A549 (cell line): ENCODE results near the gene LY6G5C. TPM values are rescaled to one million over a fixed set of nuclear protein-coding genes. Genes with fewer than 3 reads are reported as not detected.

Source experiments
- ATAC-seq, 2 experiments: fragments of 200-7000 bp in 1 of 2; fragments of >200 bp in 1 of 2; cut with Nextera tagmentation in 1 of 2; cut with Tn5 transposase in 1 of 2; 3 replicates each; pipeline versions ENCODE4 v1.8.0 to v1.9.1; 2018 to 2020; ENCODE audit warnings: mild to moderate bottlenecking in 1 of 2, moderate library complexity in 1 of 2
- CTCF ChIA-PET: fragments of 300-600 bp; sonication (Branson Sonifier 250); formaldehyde crosslinking; extraction: SDS; loops from one replicate; lab custom pipeline; 2021; ENCODE audit warnings: antibody characterized with exemption, inconsistent platforms; lab: Yijun Ruan, JAX
- POLR2A ChIA-PET: fragments of 350-600 bp; formaldehyde crosslinking; extraction: SDS; loops from one replicate; lab custom pipeline; 2021; ENCODE audit warnings: antibody characterized with exemption, inconsistent platforms; lab: Yijun Ruan, JAX
- DNase-seq, 2 experiments: peaks; one replicate each; pipeline versions ENCODE4 v3.0.0 to v3.0.0-alpha.2; 2011 to 2016; ENCODE audit warnings: low read depth in 1 of 2, low spot score in 1 of 2
- FAIRE-seq: peaks from 2 replicates; lab custom pipeline; 2011; peaks lifted over from hg19 to GRCh38; lab: Jason Lieb, UNC
- H3K27ac ChIP-seq, 2 experiments: fragments of >200 bp; sonication (Bioruptor Twin); formaldehyde crosslinking; 3 replicates each; pipeline ENCODE4 v1.5.1; 2016 to 2017
- H3K4me1 ChIP-seq: fragments of >200 bp; sonication (Bioruptor Twin); formaldehyde crosslinking; 3 replicates; pipeline ENCODE4 v1.6.1; 2016
- H3K4me2 ChIP-seq: fragments of >200 bp; sonication (Bioruptor Twin); formaldehyde crosslinking; 3 replicates; pipeline ENCODE4 v1.6.1; 2016
- H3K4me3 ChIP-seq: fragments of >200 bp; sonication (Bioruptor Twin); formaldehyde crosslinking; 3 replicates; pipeline ENCODE4 v1.5.1; 2016
- H3K9me3 ChIP-seq: fragments of >200 bp; sonication (Bioruptor Twin); formaldehyde crosslinking; 3 replicates; pipeline ENCODE4 v1.6.1; 2016
- BCL3 ChIP-seq: fragments of >200 bp; sonication (Bioruptor Twin); formaldehyde crosslinking; IDR thresholded peaks from 3 replicates; pipeline ENCODE4 v1.6.1; 2016
- CBX2 ChIP-seq: fragments of 200-600 bp; sonication (generic); IDR thresholded peaks from 2 replicates; pipeline ENCODE4 v1.6.1; 2016; ENCODE audit warnings: low read depth, mild to moderate bottlenecking, borderline replicate concordance
- CEBPB ChIP-seq, 2 experiments: fragments of >200 bp in 1 of 2; sonication (Bioruptor Twin) in 1 of 2; formaldehyde crosslinking in 1 of 2; IDR thresholded peaks; 2 replicates each; pipeline ENCODE4 v1.6.1; 2012 to 2016
- CHD2 ChIP-seq: fragments of 150-350 bp; IDR thresholded peaks from 2 replicates; pipeline ENCODE4 v1.6.1; 2014; ENCODE audit warnings: low read length; ENCODE audit not compliant: partially characterized antibody
- CTCF ChIP-seq: fragments of >200 bp; sonication (Bioruptor Twin); formaldehyde crosslinking; IDR thresholded peaks from 3 replicates; pipeline ENCODE4 v1.5.1; 2016
- E2F6 ChIP-seq: IDR thresholded peaks from 2 replicates; pipeline ENCODE4 v1.6.1; 2012; ENCODE audit warnings: low read depth, borderline replicate concordance
- EHMT2 ChIP-seq: fragments of 200-600 bp; sonication (generic); IDR thresholded peaks from 2 replicates; pipeline ENCODE4 v1.6.1; 2016; ENCODE audit warnings: antibody characterized with exemption, low read depth, mild to moderate bottlenecking, moderate library complexity
- GATA3 ChIP-seq: IDR thresholded peaks from 2 replicates; pipeline ENCODE4 v1.6.1; 2012; ENCODE audit warnings: borderline replicate concordance
- HDAC2 ChIP-seq: fragments of 200-600 bp; sonication (generic); IDR thresholded peaks from 2 replicates; pipeline ENCODE4 v1.6.1; 2016
- HOXB13 ChIP-seq: fragments of 250-450 bp; sonication (Bioruptor Pico); IDR thresholded peaks from 2 replicates; pipeline ENCODE4 v1.5.0; 2020; ENCODE audit warnings: low read depth, mild to moderate bottlenecking, moderate library complexity
- HOXB5 ChIP-seq: fragments of 250-450 bp; sonication (Bioruptor Pico); IDR thresholded peaks from 2 replicates; pipeline ENCODE4 v1.5.0; 2020; ENCODE audit warnings: mild to moderate bottlenecking, moderate library complexity
- JUN ChIP-seq, 2 experiments: fragments of >200 bp; sonication (Bioruptor Twin); formaldehyde crosslinking; IDR thresholded peaks; 2 replicates in 1 of 2; 3 replicates in 1 of 2; pipeline ENCODE4 v1.6.1; 2016 to 2017
- JUNB ChIP-seq: fragments of >200 bp; sonication (Bioruptor Twin); formaldehyde crosslinking; IDR thresholded peaks from 2 replicates; pipeline ENCODE4 v1.6.1; 2016
- KDM1A ChIP-seq: fragments of 200-600 bp; sonication (generic); IDR thresholded peaks from 2 replicates; pipeline ENCODE4 v1.6.1; 2016; ENCODE audit warnings: low read depth, mild to moderate bottlenecking
- KDM5A ChIP-seq: fragments of 200-600 bp; sonication (generic); IDR thresholded peaks from 2 replicates; pipeline ENCODE4 v1.6.1; 2016; ENCODE audit warnings: antibody characterized with exemption, mild to moderate bottlenecking
- MAFK ChIP-seq: fragments of 450-650 bp; IDR thresholded peaks from 2 replicates; pipeline ENCODE4 v1.6.1; 2014; ENCODE audit not compliant: partially characterized antibody
- MAX ChIP-seq: IDR thresholded peaks from 2 replicates; pipeline ENCODE4 v1.6.1; 2012
- MAZ ChIP-seq: fragments of 150-350 bp; IDR thresholded peaks from 2 replicates; pipeline ENCODE4 v1.6.1; 2014; ENCODE audit warnings: antibody characterized with exemption, low read depth, low read length, borderline replicate concordance
- NFE2L2 ChIP-seq: fragments of 150-350 bp; conservative IDR thresholded peaks from 2 replicates; pipeline ENCODE4 v1.6.1; 2014; ENCODE audit warnings: low read length
- POLR2A ChIP-seq: IDR thresholded peaks from 2 replicates; pipeline ENCODE4 v1.6.1; 2012; ENCODE audit warnings: mild to moderate bottlenecking, low read length
- POLR2AphosphoS2 ChIP-seq: conservative IDR thresholded peaks from 2 replicates; pipeline ENCODE4 v1.6.1; 2012; ENCODE audit warnings: low read length, improper control_type of control experiment, inconsistent platforms
- RARB ChIP-seq: fragments of 250-450 bp; sonication (Bioruptor Pico); IDR thresholded peaks from 2 replicates; pipeline ENCODE4 v1.8.0; 2021; ENCODE audit warnings: mild to moderate bottlenecking, moderate library complexity
- RCOR1 ChIP-seq: fragments of 150-350 bp; IDR thresholded peaks from 2 replicates; pipeline ENCODE4 v1.6.1; 2014; ENCODE audit warnings: antibody characterized with exemption, low read length, low read depth
- RFX5 ChIP-seq: fragments of 450-650 bp; IDR thresholded peaks from 2 replicates; pipeline ENCODE4 v1.7.1; 2014; ENCODE audit warnings: antibody characterized with exemption, mild to moderate bottlenecking, moderate library complexity
- RNF2 ChIP-seq: fragments of 200-600 bp; sonication (generic); IDR thresholded peaks from 2 replicates; pipeline ENCODE4 v1.6.1; 2016; ENCODE audit warnings: low read depth, mild to moderate bottlenecking, antibody characterized with exemption, moderate library complexity, borderline replicate concordance
- SMC3 ChIP-seq: fragments of >200 bp; sonication (Bioruptor Twin); formaldehyde crosslinking; IDR thresholded peaks from 3 replicates; pipeline ENCODE4 v1.6.1; 2018; ENCODE audit warnings: inconsistent platforms
- TFCP2L1 ChIP-seq: fragments of 250-450 bp; sonication (Bioruptor Pico); IDR thresholded peaks from 2 replicates; pipeline ENCODE4 v1.5.0; 2021; ENCODE audit warnings: mild to moderate bottlenecking
- TP53 ChIP-seq: fragments of 250-450 bp; sonication (Bioruptor Pico); IDR thresholded peaks from 2 replicates; pipeline ENCODE4 v1.5.0; 2021; ENCODE audit warnings: mild to moderate bottlenecking, moderate library complexity
- USF2 ChIP-seq: fragments of 450-650 bp; IDR thresholded peaks from 2 replicates; pipeline ENCODE4 v1.6.1; 2014; ENCODE audit warnings: antibody characterized with exemption
- ZC3H11A ChIP-seq: fragments of 450-650 bp; IDR thresholded peaks from 2 replicates; pipeline ENCODE4 v1.6.1; 2014; ENCODE audit warnings: antibody characterized with exemption, mild to moderate bottlenecking
- ZFP36 ChIP-seq: fragments of 450-650 bp; IDR thresholded peaks from 2 replicates; pipeline ENCODE4 v1.6.1; 2014; ENCODE audit warnings: borderline replicate concordance; ENCODE audit not compliant: partially characterized antibody
- ZNF302 ChIP-seq: fragments of 250-450 bp; sonication (Bioruptor Pico); IDR thresholded peaks from 2 replicates; pipeline ENCODE4 v1.9.0; 2021; ENCODE audit warnings: inconsistent platforms, mild to moderate bottlenecking, moderate library complexity
- ZSCAN20 ChIP-seq: fragments of 250-450 bp; sonication (Bioruptor Pico); IDR thresholded peaks from 2 replicates; pipeline ENCODE4 v1.8.0; 2022; ENCODE audit warnings: mild to moderate bottlenecking, moderate library complexity
- WGBS: methylation state at CpG from one replicate; pipeline ENCODE4 v1.1.6; 2017; ENCODE audit errors: missing lambda C conversion rate; 5-methylcytosine and 5-hydroxymethylcytosine counted together
- polyA plus RNA-seq, 4 experiments: library from polyadenylated mRNA; depleted of rRNA in 3 of 4; stranded (reverse); fragments of >200 nt; fragmentation: RNase III in 1 of 4; extraction: RNeasy Plus Mini Kit Qiagen cat#74134 plus additional on column Dnase treatment in 1 of 4; gene quantifications; 2 replicates in 3 of 4; 3 replicates in 1 of 4; pipeline ENCODE4 v1.2.3, GENCODE V29; 2011 to 2017

LY6G5C gene
- polyA plus RNA-seq, 2 of the 4 experiments (the other 2 are of a cell fraction), result 1.2 to 1.6 TPM

- no peak overlapping the region for H3K27ac ChIP-seq
- WGBS, result 66% methylated on average over 6 of the region's 6 CpGs
- TF ChIP-seq CBX2 (no peak), USF2 (no peak), RNF2 (no peak), HDAC2 (no peak), ZFP36 (no peak), POLR2AphosphoS2 (no peak), HOXB13 (CRISPR knock-in tag) (no peak), KDM5A (no peak), MAZ (no peak), SMC3 (no peak)
- DNase-seq (no peak), ATAC-seq (no peak), FAIRE-seq (no peak)
- CTCF ChIA-PET, result interaction anchor here (0.6 kb wide), 1 partner anchor 25 kb away, joined by 4 read pairs; the partner anchor contains the start of gene LY6G5C
- peaks cover 11% of the 10 kb centered on the region; the same call in 2 of the 3 replicates for H3K4me1 ChIP-seq
- no peak overlapping the region for H3K4me3 ChIP-seq
- no peaks in the 10 kb centered on the region for H3K9me3 ChIP-seq
- POLR2A ChIA-PET, result interaction anchor here (1.2 kb wide), 1 partner anchor 122 kb away, joined by 3 read pairs; the partner anchor contains the start of gene HSPA1B
- H3K4me2 ChIP-seq, result no peak overlapping the region
Observed at GRCh38 chr6:31705931-31706330, 25.1 kb upstream of the LY6G5C start.

- peak within 1 kb of the TSS; percentile 81 for H3K4me2 ChIP-seq
- ChIA-PET CTCF (interaction anchor here (0.7 to 3.1 kb wide), 6 partner anchors 9 to 187 kb away, joined by 3 to 9 read pairs (median 4); no protein-coding TSS in a partner anchor), POLR2A (interaction anchor here (0.5 to 1.6 kb wide), 9 partner anchors 22 to 398 kb away, joined by 3 to 7 read pairs (median 4); partner anchors contain the start of genes DDAH2, HSPA1B, MSH5 and NEU1)
- peak; percentile 97 to 98 for ATAC-seq
- H3K27ac ChIP-seq, result peak within 1 kb of the TSS; percentile 84 to 92
- DNase-seq, result peak; percentile 97
- WGBS, result under 1% methylated on average over 38 of the region's 54 CpGs
- peak within 1 kb of the TSS; percentile 72 for H3K4me3 ChIP-seq
- H3K4me1 ChIP-seq, result peaks cover 13% of the 10 kb centered on the region; the same call in 2 of the 3 replicates
- FAIRE-seq, result no peak
- H3K9me3 ChIP-seq, result no peaks in the 10 kb centered on the region
- TF ChIP-seq CHD2, result no peak
- TF ChIP-seq TP53 (CRISPR knock-in tag), result no peak
- TF ChIP-seq GATA3, result peak; percentile 46; the same call in 1 of the 2 replicates
- no peak for TF ChIP-seq ZNF302 (CRISPR knock-in tag)
- TF ChIP-seq RCOR1, result no peak
- TF ChIP-seq RARB (CRISPR knock-in tag), result no peak
- no peak for TF ChIP-seq CBX2
- TF ChIP-seq MAFK, result no peak
- no peak for TF ChIP-seq E2F6
- peak; percentile 86; the same call in 2 of the 3 replicates for TF ChIP-seq BCL3
- no peak for TF ChIP-seq ZFP36
- TF ChIP-seq ZC3H11A, result no peak
- no peak for TF ChIP-seq HDAC2
- TF ChIP-seq JUN (IDR thresholded peaks at IDR 0.05), result peak; percentile 43 to 73; a peak in 3 of 5 replicates
- no peak for TF ChIP-seq RFX5
- TF ChIP-seq EHMT2, result no peak
- TF ChIP-seq HOXB5 (CRISPR knock-in tag), result no peak
- TF ChIP-seq TFCP2L1 (CRISPR knock-in tag), result no peak
- no peak for TF ChIP-seq MAZ
- TF ChIP-seq ZSCAN20 (CRISPR knock-in tag), result no peak
- TF ChIP-seq KDM1A, result no peak
- peak; percentile 80 for TF ChIP-seq POLR2A
- peak; percentile 90 to 99 for TF ChIP-seq CEBPB (IDR thresholded peaks at IDR 0.05)
- TF ChIP-seq MAX, result no peak; the same call in 1 of the 2 replicates
- TF ChIP-seq JUNB, result no peak
- no peak for TF ChIP-seq NFE2L2
- no peak for TF ChIP-seq CTCF
Observed at GRCh38 chr6:31702819-31703716, 22.2 kb upstream of the LY6G5C start, which contains the start of gene ABHD16A. ABHD16A (minus strand) TSS chr6:31703324; CDS start chr6:31703281, 43 bp downstream.
